Measurements from ENCODE around the gene TEX35.

The TEX35 gene

GRCh38 chr1:178512566-178513277 is at the start of gene TEX35:
TSS of gene TEX35 (plus strand) at chr1:178513109. CDS start at chr1:178513189, 80 bp downstream.
- DNase-seq, result no peak

DNA sequence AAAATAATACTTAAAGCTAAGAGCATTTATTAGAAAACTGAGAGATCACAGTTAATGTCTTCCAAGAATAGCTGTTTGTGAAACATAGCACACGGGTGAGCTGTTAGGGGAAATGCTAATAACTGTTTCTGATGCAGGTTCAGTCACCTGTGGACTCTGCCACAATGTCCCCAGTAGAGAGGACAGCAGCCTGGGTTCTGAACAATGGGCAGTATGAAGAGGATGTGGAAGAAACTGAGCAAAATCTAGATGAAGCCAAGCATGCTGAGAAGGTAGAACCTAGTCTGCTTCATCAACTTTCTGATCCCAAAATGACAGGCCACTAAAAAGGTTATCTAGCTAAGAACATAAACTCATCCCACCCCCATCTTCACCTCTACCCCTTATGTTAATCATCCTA is 48.8 kb upstream of the TEX35 start:
- DNase-seq, result no peak

GRCh38 chr1:178464566-178464965 is 48.3 kb upstream of the TEX35 start:
- no peak for DNase-seq

DNA sequence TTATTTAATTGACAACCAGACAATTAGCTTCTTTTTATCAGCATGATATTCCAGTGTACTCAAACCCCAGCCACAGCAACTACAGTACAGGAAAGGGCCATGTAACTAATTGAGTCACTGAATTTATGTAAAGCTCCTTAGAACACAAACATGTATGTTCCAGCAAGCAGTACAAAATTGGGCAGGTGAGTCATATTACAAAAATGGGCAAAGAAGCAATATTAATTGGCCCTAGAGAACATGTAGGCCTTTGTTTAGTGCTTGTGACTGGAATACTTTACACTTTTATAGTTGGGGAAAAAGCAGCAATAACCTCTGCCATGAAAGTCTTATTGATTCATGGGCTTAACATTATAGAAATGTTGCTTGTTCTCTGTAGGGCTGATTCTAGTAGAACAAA is 47.9 kb upstream of the TEX35 start:
- DNase-seq, result no peak

GRCh38 chr1:178467837-178468236 is 45.1 kb upstream of the TEX35 start:
- no peak for DNase-seq

GRCh38 chr1:178470411-178470960 is 42.4 kb upstream of the TEX35 start:
- no peak for DNase-seq

- no peak for DNase-seq
These were observed 40.4 kb upstream of the TEX35 start for GRCh38 chr1:178472531-178472930.

GRCh38 chr1:178477373-178477772 is 35.5 kb upstream of the TEX35 start:
- DNase-seq, result no peak

DNA sequence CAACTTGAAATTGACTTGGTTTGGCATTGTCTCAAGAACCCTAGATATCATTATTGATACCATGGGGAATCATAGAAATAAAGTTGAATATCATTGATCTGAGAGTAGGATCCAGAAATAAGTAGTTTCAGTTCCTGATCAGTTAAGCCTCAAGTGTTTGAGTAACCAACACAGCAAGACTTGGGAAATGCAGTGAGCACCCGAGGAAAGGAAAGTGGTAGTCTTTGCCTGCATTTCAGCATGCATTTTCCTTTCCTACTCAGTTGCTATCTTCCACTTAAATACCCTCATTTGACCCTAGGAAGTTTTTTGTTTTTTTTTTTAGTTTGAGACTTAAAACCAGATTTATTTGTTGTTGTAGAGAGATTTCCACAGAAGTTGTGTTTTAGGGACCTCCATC is 35.1 kb upstream of the TEX35 start:
- DNase-seq, result no peak

DNA sequence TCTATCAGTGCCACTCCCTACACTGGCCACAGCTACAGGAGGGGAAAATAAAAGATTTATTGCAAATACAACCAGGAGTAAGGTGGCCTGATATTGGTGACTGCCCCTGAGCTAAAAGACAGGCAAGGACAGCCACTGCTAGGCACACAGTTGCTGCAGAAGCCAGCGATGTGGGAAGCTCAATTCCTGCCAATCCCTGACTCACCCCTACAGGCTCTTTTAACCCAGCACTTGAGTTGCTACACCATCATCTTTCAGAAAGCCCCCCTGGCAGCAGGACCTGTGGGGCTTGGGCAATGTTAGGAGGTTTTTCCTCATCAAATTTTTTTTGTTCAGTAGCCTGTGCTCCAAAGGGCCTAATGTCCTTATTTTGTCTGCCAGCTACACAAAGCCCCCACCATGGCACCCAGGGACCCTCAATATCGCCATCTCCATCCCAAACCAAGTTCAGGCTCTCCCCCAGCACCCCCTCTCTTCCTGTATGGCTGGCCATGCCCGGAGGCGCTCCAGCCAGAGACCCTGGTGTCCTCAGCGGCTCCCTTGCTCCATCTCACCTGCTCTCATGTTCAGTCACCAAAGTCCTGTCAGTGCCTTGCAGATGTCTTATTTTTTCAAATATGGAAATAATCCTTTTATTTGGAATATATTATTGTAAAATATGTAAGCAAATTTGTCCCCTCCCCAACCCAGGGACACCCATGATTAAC is 29.5 kb upstream of the TEX35 start:
- DNase-seq, result no peak

DNA sequence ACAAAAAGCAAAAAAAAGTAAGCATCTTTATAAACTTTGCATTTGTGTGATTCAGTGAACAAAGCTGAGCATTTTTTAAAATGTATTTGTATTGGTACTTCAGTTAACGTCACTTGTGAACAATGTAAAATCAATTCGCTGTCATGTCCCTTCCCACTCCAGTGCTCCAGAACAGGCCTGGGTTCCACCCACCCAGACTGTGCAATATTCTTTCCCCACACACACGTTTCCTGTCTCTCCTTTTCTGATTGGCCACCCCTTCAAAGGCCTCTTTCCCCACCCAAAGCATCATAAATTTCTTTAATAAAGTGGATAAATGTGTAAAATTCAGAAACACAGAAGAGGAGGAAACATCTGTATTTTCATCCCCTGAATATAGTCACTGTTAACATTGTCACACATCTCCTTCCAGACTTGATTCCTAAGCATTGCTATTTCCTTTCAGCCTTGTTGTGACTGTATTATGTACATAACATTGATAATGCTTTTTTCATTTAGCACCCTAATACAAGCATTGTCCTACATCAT is 28.1 kb upstream of the TEX35 start:
- DNase-seq, result no peak

DNA sequence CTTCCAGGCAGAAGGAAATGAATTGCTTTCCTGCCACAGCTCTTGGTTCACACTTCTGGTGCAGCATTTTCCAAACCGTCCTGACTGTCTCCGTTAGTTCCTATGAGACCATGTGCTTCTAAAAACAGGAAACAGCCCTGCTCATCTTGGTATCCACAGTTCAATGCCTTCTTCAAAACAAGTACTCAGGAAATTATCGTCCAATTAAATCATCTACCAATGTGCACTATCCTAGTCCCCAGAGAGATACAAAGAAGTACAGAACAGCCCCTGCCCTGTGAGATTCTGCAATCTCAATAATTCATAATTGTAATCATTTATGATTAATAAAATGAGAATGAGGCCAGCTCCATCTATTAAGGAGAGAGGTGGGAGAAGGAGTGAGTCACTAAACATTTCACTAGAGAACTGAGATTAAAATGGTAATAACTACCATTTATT is 27.3 kb upstream of the TEX35 start:
- no peak for DNase-seq

- DNase-seq, result no peak
These were observed 26.5 kb upstream of the TEX35 start for GRCh38 chr1:178486100-178487069.

GRCh38 chr1:178487070-178487615 is 25.8 kb upstream of the TEX35 start:
- DNase-seq, result no peak

- no peak for DNase-seq
These were observed 24.5 kb upstream of the TEX35 start for GRCh38 chr1:178488393-178488792.

- no peak for DNase-seq
These were observed 23.5 kb upstream of the TEX35 start for GRCh38 chr1:178489399-178489798.

GRCh38 chr1:178490136-178490535 is 22.8 kb upstream of the TEX35 start:
- DNase-seq, result no peak

- no peak for DNase-seq
These were observed 21.9 kb upstream of the TEX35 start for GRCh38 chr1:178490967-178491366.

- no peak for DNase-seq
These were observed 21.2 kb upstream of the TEX35 start for GRCh38 chr1:178491721-178492120.

- no peak for DNase-seq
These were observed 20.6 kb upstream of the TEX35 start for GRCh38 chr1:178492341-178492740.

- no peak for DNase-seq
These were observed 19.6 kb upstream of the TEX35 start for GRCh38 chr1:178493301-178493741.

GRCh38 chr1:178494569-178494971 is 18.3 kb upstream of the TEX35 start:
- no peak for DNase-seq

Data from CD4-positive, alpha-beta T cell treated with Interleukin-1 beta for 1 hour (primary cell).